Measurements from ENCODE around the gene RNF38.
"Not testable (repeated sequence)": the region's sequence is repeated elsewhere in the genome, so short reads cannot be mapped to it uniquely, and the experiment has no call there.

RNF38 gene

DNA sequence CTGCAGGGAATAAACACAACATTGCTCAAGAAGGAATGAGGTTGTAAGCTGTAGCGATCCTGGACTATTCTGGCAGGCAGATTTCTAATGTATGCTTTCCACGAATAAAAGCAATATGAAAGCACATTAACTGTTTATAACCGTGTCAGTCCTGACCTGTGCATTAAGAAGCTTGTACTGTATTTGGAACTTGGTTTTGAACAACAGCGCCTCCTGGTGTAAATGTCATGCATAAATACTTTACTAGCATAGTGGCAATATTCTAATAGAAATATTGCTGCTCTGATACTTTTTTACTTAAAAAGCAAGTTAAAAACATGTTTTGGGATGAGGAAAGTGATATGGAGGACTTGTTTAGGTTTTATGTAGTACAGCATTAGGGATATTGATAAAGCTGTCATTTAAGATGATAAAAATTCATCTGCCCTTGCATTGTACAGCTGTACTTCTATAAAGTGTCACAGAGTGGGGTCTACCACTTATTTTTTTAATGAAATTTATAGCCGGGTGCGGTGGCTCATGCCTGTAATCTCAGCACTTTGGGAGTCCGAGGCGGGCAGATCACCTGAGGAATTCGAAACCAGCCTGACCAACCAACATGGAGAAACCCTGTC is 71.2 kb downstream of the RNF38 start:
- peak; percentile 1 for DNase-seq

GRCh38 chr9:36325081-36325828 is 74.8 kb downstream of the RNF38 start:
- no peak for DNase-seq

- DNase-seq: no peak
These were observed 76.1 kb downstream of the RNF38 start for GRCh38 chr9:36323926-36324325.

DNA sequence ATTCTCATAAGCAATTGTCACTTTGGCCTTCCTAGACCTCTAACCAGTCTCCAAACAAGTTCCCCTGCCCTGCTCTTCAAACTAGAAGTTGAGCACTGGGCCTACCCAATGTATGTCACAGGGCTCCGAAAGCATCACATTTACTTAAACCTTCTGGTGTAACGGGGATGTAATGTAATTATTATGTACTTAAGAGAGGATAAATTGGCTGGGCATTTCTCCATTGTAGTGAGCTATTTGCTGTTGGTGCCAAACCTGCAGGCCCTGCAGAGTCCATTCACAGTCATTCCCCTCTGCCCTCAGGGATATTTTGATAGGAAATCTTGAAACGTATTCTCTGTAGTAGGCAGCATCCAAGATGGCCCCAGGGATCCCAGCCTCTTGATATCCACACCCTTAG is 77.6 kb downstream of the RNF38 start:
- no peak for DNase-seq

- not testable (repeated sequence) for DNase-seq
These were observed 78.2 kb downstream of the RNF38 start for GRCh38 chr9:36321903-36322302.

DNA sequence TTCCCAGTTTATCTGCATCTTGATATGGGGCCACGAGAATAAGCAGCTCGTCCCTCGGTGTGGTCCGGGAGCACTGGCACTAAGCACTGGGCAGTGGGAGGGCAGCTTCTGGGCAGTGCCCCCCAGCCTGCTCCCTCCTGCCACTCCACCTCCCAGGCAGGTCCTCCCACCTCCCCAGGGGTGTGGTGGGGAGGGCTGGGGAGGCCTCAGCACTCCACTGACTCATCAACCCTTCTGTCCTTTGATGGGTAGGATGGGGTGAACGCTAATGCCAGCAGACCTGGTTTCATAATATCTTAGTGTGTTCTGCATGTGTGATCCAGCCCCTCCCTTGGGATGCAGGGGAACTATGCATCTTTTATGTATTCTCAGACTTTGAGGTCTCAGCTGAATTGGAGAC is 79.6 kb downstream of the RNF38 start:
- DNase-seq: no peak

- DNase-seq: no peak
These were observed 80.3 kb downstream of the RNF38 start for GRCh38 chr9:36319806-36320205.

DNA sequence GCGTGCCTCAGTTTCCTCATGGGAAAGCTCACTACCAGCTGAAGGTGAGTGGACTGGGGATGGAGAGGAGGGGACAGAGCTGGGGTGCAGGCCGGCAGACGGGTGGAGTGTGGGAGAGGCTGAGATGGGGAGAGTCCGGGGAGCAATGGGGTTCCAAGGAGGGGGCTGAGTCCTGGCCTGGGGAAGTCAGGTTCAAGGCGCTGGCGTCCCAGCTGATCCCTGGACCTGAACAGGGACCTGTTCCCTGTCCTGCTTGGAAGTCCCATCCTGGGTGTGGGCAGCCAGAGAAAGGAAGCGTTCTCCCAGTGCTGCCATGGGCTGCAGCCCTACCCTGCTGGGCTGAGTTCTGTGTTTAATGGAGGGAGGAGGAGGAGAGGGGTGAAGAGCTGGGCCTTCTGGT is 80.9 kb downstream of the RNF38 start:
- DNase-seq: no peak

- no peak for DNase-seq
These were observed 81.8 kb downstream of the RNF38 start for GRCh38 chr9:36318212-36318802.

GRCh38 chr9:36317766-36318165 is 82.3 kb downstream of the RNF38 start:
- no peak for DNase-seq

DNA sequence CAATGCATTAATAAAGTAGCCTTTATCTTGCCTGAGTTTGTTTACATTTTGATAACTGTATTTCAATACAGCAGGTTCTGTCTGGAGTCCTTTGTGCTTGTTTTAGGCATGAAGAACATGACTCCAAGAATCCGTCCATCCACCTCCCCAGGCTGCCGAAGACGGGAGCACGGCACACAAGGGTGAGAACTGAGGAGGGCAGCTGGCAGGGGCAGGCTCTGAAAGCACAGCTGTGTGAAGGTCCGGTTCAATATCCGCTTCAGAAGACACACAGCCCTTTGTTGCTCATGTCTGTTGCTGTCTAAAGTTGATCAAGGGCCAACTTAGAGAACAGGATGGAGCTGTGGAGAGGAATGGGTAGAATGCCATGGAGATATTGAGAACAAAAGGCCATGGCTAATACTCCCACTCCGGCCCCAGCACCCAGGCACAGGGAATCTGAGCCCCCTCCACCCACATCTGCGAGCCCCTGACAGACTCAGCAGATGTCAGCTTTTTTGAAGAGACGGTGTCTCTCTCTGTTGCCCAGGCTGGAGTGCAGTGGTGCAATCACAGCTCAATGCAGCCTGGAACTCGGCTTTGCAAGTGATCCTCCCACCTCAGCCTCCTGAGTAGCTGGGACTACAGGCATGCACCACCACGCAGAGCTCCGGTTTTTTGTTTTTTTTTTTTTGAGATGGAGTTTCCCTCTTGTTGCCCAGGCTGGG is 83.3 kb downstream of the RNF38 start:
- no peak for DNase-seq

GRCh38 chr9:36316049-36316448 is 84.0 kb downstream of the RNF38 start:
- DNase-seq: no peak

GRCh38 chr9:36315283-36315682 is 84.8 kb downstream of the RNF38 start:
- DNase-seq: no peak

GRCh38 chr9:36314740-36315139 is 85.3 kb downstream of the RNF38 start:
- DNase-seq: no peak

- no peak for DNase-seq
These were observed 93.4 kb downstream of the RNF38 start for GRCh38 chr9:36306471-36307306.

- DNase-seq: not testable (repeated sequence)
These were observed 95.7 kb downstream of the RNF38 start for GRCh38 chr9:36304366-36304765.

DNA sequence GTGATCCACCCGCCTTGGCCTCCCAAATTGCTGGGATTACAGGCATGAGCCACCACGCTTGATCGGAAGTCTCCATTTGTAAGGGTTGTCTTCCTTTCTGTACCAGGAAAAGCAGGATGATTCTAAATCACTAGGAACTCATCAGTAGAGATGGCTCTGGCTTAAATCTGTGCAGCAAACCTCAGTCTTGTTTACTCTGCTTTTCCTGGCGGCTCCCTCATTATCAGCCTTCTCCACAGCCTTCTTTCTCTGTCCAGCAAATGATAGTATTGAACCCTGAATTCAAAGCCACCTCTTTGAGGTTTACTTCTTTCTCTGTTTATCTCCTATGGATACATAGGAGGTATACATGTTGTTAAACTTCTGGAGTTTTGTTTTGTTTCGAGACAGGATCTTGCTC is 98.8 kb downstream of the RNF38 start:
- no peak for DNase-seq

DNA sequence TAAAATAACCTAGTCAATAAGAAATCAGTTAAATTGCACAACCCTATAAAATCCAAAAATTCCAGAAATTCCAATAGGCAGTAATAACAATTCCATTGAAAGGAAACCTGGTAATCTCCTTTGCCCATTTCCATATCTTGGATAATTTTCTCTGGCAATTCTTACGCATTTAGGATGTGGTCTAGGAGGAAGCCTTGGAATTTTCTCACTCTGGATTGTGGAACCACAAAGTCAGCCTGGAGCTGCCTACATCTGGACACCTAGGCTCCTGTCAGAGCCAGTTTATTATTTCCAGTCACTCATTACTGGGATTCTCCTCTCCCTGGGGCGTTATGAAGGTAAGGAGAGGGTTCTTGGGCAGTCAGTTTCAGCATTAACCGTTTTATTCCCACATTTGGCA is 101.5 kb downstream of the RNF38 start:
- no peak for DNase-seq

GRCh38 chr9:36297798-36298197 is 102.3 kb downstream of the RNF38 start:
- no peak for DNase-seq

- not testable (repeated sequence) for DNase-seq
These were observed 105.1 kb downstream of the RNF38 start for GRCh38 chr9:36294996-36295395.

GRCh38 chr9:36293918-36294317 is 106.2 kb downstream of the RNF38 start:
- DNase-seq: no peak

- DNase-seq: no peak
These were observed 106.9 kb downstream of the RNF38 start for GRCh38 chr9:36293171-36293570.

DNA sequence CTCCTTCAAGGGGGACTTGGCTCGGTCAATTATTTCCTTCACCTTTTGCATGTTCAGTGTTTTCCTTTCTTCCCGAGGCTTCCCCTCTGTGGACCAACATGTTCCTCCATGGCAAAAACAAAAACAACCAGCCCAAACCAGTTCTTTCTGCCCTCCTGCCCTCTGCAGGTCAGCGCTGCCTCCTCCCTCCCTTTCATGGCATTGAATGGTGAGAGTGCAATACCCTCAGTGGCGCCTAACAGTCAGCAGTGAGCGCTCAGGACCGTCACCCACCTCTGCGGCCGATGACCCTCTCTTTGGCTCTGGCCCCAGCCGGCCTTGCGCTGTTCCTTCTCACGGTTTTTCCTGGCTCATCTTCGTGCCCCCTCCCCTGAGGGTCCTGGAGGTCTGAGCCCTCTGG is 107.4 kb downstream of the RNF38 start:
- no peak for DNase-seq

All from SIG-M5 (cell line).